ENCODE data around the gene GDF11.

GRCh38 chr12:55789171-55789570 is 46.2 kb downstream of the GDF11 start:
- TF ChIP-seq CTCF (IDR thresholded peaks at IDR 0.05) (no peak), ZFX (IDR thresholded peaks at IDR 0.05; ENCODE audit: borderline replicate concordance) (no peak)

All from 22Rv1 (cell line).